Measurements from ENCODE around the gene CD2AP. TPM values are rescaled to one million over a fixed set of nuclear protein-coding genes. Genes with fewer than 3 reads are reported as not detected.

The CD2AP gene
- total and polyA plus RNA-seq, 9 of the 15 experiments (the other 6 are each of a cell fraction or from before 2014, with no cell fraction given), result 9.4 to 69.7 (median 38.7) TPM

DNA sequence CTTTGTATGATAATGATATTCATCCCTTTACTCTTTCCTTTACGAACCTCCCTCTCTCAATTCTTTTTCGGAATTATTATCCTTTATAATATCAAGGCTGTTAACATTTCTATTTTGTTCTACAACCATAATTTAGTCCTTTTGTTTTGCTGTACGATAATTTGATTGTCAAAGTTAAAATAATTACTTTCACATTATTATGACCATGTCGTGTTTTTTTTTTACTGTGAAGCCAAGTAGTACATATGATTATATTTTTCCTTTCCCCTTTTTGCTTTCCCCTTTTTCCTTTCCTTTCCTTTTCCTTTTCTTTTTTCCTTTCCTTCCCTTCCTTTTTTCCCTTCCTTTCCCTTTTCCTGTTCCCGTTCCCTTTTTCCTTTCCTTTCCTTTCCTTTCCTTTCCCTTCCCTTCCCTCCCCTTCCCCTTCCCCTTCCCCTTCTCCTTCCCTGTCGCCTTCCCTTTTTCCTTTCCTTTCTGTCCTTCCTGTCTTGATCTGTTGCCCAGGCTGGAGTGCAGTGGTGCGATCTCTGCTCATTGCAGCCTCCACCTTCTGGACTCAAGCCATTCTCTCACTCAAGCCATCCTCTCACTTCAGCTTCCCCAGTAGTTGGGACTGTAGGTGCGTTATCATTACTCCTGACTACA is 19.5 kb downstream of the CD2AP start (continued):
- TF ChIP-seq HDAC3 (IDR thresholded peaks at IDR 0.05; ENCODE audit: borderline replicate concordance, partially characterized antibody) (no peak), PCBP2 (IDR thresholded peaks at IDR 0.05; ENCODE audit: low read depth, low read length, poor library complexity, severe bottlenecking) (peak; percentile 32), POLR3A (IDR thresholded peaks at IDR 0.05; ENCODE audit: borderline replicate concordance, extremely low read depth, insufficient read depth, insufficient read length) (no peak), SNIP1 (IDR thresholded peaks at IDR 0.05; ENCODE audit: low read depth) (0 out of 2 replicates have a peak, but pooled peaks have one; percentile 5), NCOA4 (IDR thresholded peaks at IDR 0.05; ENCODE audit: partially characterized antibody) (peak; percentile 86), KHSRP (IDR thresholded peaks at IDR 0.05) (peak; percentile 16; the same call in 1 of the 2 replicates), THRB (CRISPR knock-in tag; conservative IDR thresholded peaks at IDR 0.05) (peak; percentile 84; the same call in 1 of the 2 replicates), ESRRB (CRISPR knock-in tag; IDR thresholded peaks at IDR 0.05; ENCODE audit: borderline replicate concordance) (no peak), BRD9 (IDR thresholded peaks at IDR 0.05; ENCODE audit: low read depth, partially characterized antibody) (peak; percentile 58), ZBTB2 (IDR thresholded peaks at IDR 0.05) (peak; percentile 60; the same call in 1 of the 2 replicates), KAT7 (CRISPR knock-in tag; IDR thresholded peaks at IDR 0.05; ENCODE audit: borderline replicate concordance) (no peak), ZNF280A (IDR thresholded peaks at IDR 0.05; ENCODE audit: low read depth, partially characterized antibody) (peak; percentile 46), ARNT (IDR thresholded peaks at IDR 0.05) (peak in 1 of 2 experiments; percentile 39; a peak in 1 of 4 replicates), BCOR (IDR thresholded peaks at IDR 0.05) (0 out of 2 replicates have a peak, but pooled peaks have one; percentile 20), CSDE1 (IDR thresholded peaks at IDR 0.05) (peak in 1 of 2 experiments; percentile 64; a peak in 1 of 4 replicates), HBP1 (CRISPR knock-in tag; IDR thresholded peaks at IDR 0.05) (no peak), CHD2 (IDR thresholded peaks at IDR 0.05; ENCODE audit: low read depth, low read length) (no peak), TRIM24 (IDR thresholded peaks at IDR 0.05) (peak; percentile 35 to 65; a peak in 3 of 4 replicates), ZNF253 (CRISPR knock-in tag; conservative IDR thresholded peaks at IDR 0.05) (no peak)
- TF ChIP-seq, protein P1, sequence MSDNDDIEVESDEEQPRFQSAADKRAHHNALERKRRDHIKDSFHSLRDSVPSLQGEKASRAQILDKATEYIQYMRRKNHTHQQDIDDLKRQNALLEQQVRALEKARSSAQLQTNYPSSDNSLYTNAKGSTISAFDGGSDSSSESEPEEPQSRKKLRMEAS (CRISPR knock-in tag; IDR thresholded peaks at IDR 0.05), result no peak
- TF ChIP-seq, protein P2, sequence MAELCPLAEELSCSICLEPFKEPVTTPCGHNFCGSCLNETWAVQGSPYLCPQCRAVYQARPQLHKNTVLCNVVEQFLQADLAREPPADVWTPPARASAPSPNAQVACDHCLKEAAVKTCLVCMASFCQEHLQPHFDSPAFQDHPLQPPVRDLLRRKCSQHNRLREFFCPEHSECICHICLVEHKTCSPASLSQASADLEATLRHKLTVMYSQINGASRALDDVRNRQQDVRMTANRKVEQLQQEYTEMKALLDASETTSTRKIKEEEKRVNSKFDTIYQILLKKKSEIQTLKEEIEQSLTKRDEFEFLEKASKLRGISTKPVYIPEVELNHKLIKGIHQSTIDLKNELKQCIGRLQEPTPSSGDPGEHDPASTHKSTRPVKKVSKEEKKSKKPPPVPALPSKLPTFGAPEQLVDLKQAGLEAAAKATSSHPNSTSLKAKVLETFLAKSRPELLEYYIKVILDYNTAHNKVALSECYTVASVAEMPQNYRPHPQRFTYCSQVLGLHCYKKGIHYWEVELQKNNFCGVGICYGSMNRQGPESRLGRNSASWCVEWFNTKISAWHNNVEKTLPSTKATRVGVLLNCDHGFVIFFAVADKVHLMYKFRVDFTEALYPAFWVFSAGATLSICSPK (IDR thresholded peaks at IDR 0.05; ENCODE audit: borderline replicate concordance), result peak; percentile 84; the same call in 1 of the 2 replicates
